Natural killer cell treated with Interleukin-12 subunit alpha and Interleukin-12 subunit beta and Interleukin-15 and Interleukin-18, amount 100 ng/mL, for 72 hours (primary cell): Measurements from ENCODE around the gene BEGAIN. TPM values are rescaled to one million over a fixed set of nuclear protein-coding genes. Genes with fewer than 3 reads are reported as not detected.

Experiments
- ATAC-seq, 2 donors: fragments of 150-1000 bp; cut with Tn5 transposase in 1 of 2; sonication (Bioruptor Pico), chemical (Tn5 transposase) in 1 of 2; 2 replicates each; pipeline ENCODE4 v1.10.0; 2021
- DNase-seq: peaks from one replicate; pipeline ENCODE4 v3.0.0; 2022; ENCODE audit warnings: low spot score
- H3K27ac Mint-ChIP-seq, 2 donors: 1 replicate in 1 of 2; 2 replicates in 1 of 2; pipeline ENCODE4 v1.8.0; 2022; ENCODE audit warnings: mixed read lengths in 2 of 2, mild to moderate bottlenecking in 1 of 2, moderate library complexity in 1 of 2
- H3K27me3 Mint-ChIP-seq, 2 donors: 1 replicate in 1 of 2; 2 replicates in 1 of 2; pipeline ENCODE4 v1.8.0; 2022; ENCODE audit warnings: mixed read lengths in 2 of 2
- H3K36me3 Mint-ChIP-seq: one replicate; pipeline ENCODE4 v1.8.0; 2022; ENCODE audit warnings: mixed read lengths
- H3K4me1 Mint-ChIP-seq, 2 donors: 1 replicate in 1 of 2; 2 replicates in 1 of 2; pipeline ENCODE4 v1.8.0; 2022; ENCODE audit warnings: low read depth in 2 of 2, mixed read lengths in 2 of 2, mild to moderate bottlenecking in 1 of 2
- H3K4me3 Mint-ChIP-seq: one replicate; pipeline ENCODE4 v1.8.0; 2022; ENCODE audit warnings: mixed read lengths
- H3K9me3 Mint-ChIP-seq: 2 replicates; pipeline ENCODE4 v1.8.0; 2022; ENCODE audit warnings: mixed read lengths
- total RNA-seq, 2 donors: library from RNA; stranded (reverse); gene quantifications; one replicate each; pipeline ENCODE4 v1.2.3, GENCODE V29; 2022

BEGAIN gene
- not detected for total RNA-seq

GRCh38 chr14:100587086-100587762 lies at the start of gene BEGAIN:
TSS of gene BEGAIN (minus strand) at chr14:100587417. CDS start at chr14:100587290, 127 bp downstream.
- DNase-seq (peak; percentile 60), ATAC-seq (peak; percentile 28 to 64)
- Mint-ChIP-seq H3K4me1 (no peaks in the 10 kb centered on the region), H3K4me3 (peak within 1 kb of the TSS; percentile 34), H3K27me3 (peaks cover 20 to 32% of the 10 kb centered on the region in 2 donors), H3K9me3 (no peaks in the 10 kb centered on the region), H3K27ac (no peak within 1 kb of the TSS), H3K36me3 (no peaks in the 10 kb centered on the region)

DNA sequence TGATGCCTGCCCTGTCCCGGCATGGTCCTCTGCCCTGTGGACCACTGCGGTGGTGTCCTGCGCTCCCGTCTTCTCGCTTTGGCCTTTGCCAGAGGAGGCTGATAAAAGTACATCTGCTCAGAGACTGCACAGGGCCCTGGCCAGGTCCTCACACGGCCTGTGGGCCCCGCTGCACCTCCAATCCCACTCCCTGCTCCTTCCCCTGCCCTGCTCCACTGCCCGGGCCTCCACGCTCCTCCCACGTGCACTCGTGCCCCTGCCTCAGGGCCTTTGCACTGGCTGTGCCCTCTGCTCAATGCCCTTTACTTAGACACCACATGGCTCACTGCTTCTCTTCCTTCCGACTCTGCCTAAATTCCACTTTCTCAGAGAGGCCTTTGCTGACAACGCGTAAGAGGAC lies 49.3 kb upstream of the BEGAIN start:
- no peak for DNase-seq
- H3K27me3 Mint-ChIP-seq: peaks cover 28 to 39% of the 10 kb centered on the region in 2 donors

GRCh38 chr14:100634026-100634425 lies 46.8 kb upstream of the BEGAIN start:
- no peaks in the 10 kb centered on the region for H3K36me3 Mint-ChIP-seq
- DNase-seq: no peak
- no peaks in the 10 kb centered on the region for H3K9me3 Mint-ChIP-seq
- H3K27ac Mint-ChIP-seq: no peak overlapping the region
- peaks cover 3 to 8% of the 10 kb centered on the region in 2 donors for H3K4me1 Mint-ChIP-seq
- peaks cover 21 to 36% of the 10 kb centered on the region in 2 donors for H3K27me3 Mint-ChIP-seq
- no peak overlapping the region for H3K4me3 Mint-ChIP-seq
- ATAC-seq: no peak

More for the DNA sequence above, 49.3 kb upstream of the BEGAIN start:
- H3K4me3 Mint-ChIP-seq: no peak overlapping the region
- H3K27ac Mint-ChIP-seq: peak overlapping the region in 1 of 2 donors; percentile 4
- H3K9me3 Mint-ChIP-seq: no peaks in the 10 kb centered on the region
- peaks cover 22 to 26% of the 10 kb centered on the region in 2 donors for H3K4me1 Mint-ChIP-seq
- no peaks in the 10 kb centered on the region for H3K36me3 Mint-ChIP-seq
- ATAC-seq: no peak

GRCh38 chr14:100633406-100633805 lies 46.2 kb upstream of the BEGAIN start:
- DNase-seq (no peak), ATAC-seq (peak in 1 of 2 donors; percentile 32)
- H3K36me3 Mint-ChIP-seq: no peaks in the 10 kb centered on the region
- H3K27ac Mint-ChIP-seq: no peak overlapping the region
- H3K4me3 Mint-ChIP-seq: no peak overlapping the region
- H3K9me3 Mint-ChIP-seq: no peaks in the 10 kb centered on the region
- H3K27me3 Mint-ChIP-seq: peaks cover 21 to 36% of the 10 kb centered on the region in 2 donors
- H3K4me1 Mint-ChIP-seq: peaks cover 0 to 5% of the 10 kb centered on the region in 2 donors

- ATAC-seq (no peak), DNase-seq (no peak)
- Mint-ChIP-seq H3K4me1 (peaks cover 3% of the 10 kb centered on the region in 2 donors), H3K4me3 (no peak overlapping the region), H3K36me3 (peaks cover 8% of the 10 kb centered on the region), H3K27ac (no peak overlapping the region), H3K27me3 (peaks cover 30 to 42% of the 10 kb centered on the region in 2 donors), H3K9me3 (no peaks in the 10 kb centered on the region)
Observed at GRCh38 chr14:100629696-100630095, 42.5 kb upstream of the BEGAIN start.

GRCh38 chr14:100629098-100629497 lies 41.9 kb upstream of the BEGAIN start:
- DNase-seq (no peak), ATAC-seq (no peak)
- no peak overlapping the region for H3K27ac Mint-ChIP-seq
- no peaks in the 10 kb centered on the region for H3K9me3 Mint-ChIP-seq
- H3K27me3 Mint-ChIP-seq: peaks cover 33 to 44% of the 10 kb centered on the region in 2 donors
- peaks cover 6% of the 10 kb centered on the region in 2 donors for H3K4me1 Mint-ChIP-seq
- peaks cover 11% of the 10 kb centered on the region for H3K36me3 Mint-ChIP-seq
- no peak overlapping the region for H3K4me3 Mint-ChIP-seq

DNA sequence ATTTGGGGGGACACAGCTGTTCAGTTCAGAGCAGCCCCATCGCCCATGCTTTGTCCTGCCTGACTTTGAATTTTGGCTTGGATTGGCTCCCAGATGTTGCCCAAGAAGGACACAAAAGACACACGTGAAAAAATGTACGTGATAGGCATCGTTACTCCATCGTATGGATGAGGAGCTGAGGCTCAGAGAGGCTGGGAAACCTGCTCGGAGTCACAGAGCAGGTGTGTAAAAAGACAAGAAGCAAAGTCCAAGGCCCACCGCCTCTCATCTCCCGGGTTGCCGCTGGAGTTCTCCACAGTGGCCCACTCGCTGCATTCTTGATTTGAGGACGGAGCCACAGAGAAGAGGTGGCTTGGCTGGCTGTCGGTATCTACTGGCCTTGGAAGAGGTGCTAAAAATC lies 41.0 kb upstream of the BEGAIN start:
- Mint-ChIP-seq H3K4me1 (peaks cover 6% of the 10 kb centered on the region in 2 donors), H3K36me3 (peaks cover 11% of the 10 kb centered on the region), H3K27me3 (peaks cover 33 to 36% of the 10 kb centered on the region in 2 donors)

GRCh38 chr14:100626614-100627013 lies 39.4 kb upstream of the BEGAIN start:
- Mint-ChIP-seq H3K36me3 (peaks cover 11% of the 10 kb centered on the region), H3K4me1 (peaks cover 4 to 6% of the 10 kb centered on the region in 2 donors), H3K27ac (no peak overlapping the region), H3K9me3 (no peaks in the 10 kb centered on the region), H3K27me3 (peaks cover 36% of the 10 kb centered on the region in 2 donors), H3K4me3 (no peak overlapping the region)
- DNase-seq (no peak), ATAC-seq (no peak)

More for the DNA sequence above, 41.0 kb upstream of the BEGAIN start:
- H3K4me3 Mint-ChIP-seq: no peak overlapping the region
- DNase-seq: no peak
- no peak overlapping the region for H3K27ac Mint-ChIP-seq
- no peaks in the 10 kb centered on the region for H3K9me3 Mint-ChIP-seq
- ATAC-seq: no peak

DNA sequence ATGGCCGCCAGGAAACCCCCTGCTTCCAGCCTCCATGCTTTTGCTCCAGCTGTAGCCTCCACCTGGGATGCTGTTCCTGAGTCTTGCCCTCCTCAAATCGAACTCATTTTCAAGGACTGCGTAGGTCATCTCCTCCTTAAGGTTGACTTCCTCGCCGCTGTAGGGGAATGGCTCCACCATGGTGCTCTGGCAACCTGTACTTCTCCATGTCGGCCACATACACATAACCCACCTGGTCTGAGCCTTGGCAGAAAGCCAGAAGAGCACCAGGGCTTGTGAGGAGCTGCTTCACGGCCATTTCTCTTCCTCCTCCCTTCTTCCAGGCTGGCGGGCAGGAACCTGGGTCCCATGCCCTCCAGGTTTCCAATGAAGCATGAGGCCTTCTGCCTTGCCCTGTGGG lies 36.7 kb upstream of the BEGAIN start:
- Mint-ChIP-seq H3K27ac (no peak overlapping the region), H3K36me3 (peaks cover 11% of the 10 kb centered on the region), H3K27me3 (peaks cover 42 to 52% of the 10 kb centered on the region in 2 donors), H3K9me3 (no peaks in the 10 kb centered on the region), H3K4me1 (peaks cover 6% of the 10 kb centered on the region in 2 donors), H3K4me3 (no peak overlapping the region)
- DNase-seq: peak; percentile 32
- no peak for ATAC-seq

DNA sequence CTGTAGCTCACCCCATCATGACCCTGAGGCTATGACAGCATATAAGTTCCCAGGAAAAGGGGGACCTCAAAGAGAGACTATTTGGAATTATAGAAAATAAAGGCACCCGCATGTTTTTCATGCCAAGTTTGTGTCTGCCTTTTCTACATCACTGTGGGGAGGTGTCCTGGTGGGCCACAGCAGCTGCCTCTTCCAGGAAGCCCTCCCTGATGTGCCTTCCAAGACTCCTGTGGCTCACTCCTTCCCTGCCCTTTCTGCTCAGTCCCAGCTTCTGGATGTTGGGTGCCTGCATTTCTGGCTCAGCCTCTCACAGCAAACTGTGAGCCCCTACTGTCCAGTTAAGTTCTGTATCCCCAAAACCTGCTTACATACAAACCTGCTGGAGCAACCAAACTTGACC lies 36.3 kb upstream of the BEGAIN start:
- DNase-seq: peak; percentile 31
- Mint-ChIP-seq H3K36me3 (peaks cover 11% of the 10 kb centered on the region), H3K27me3 (peaks cover 42 to 52% of the 10 kb centered on the region in 2 donors), H3K9me3 (no peaks in the 10 kb centered on the region), H3K4me3 (no peak overlapping the region), H3K27ac (no peak overlapping the region), H3K4me1 (peaks cover 8 to 10% of the 10 kb centered on the region in 2 donors)
- ATAC-seq: no peak

DNA sequence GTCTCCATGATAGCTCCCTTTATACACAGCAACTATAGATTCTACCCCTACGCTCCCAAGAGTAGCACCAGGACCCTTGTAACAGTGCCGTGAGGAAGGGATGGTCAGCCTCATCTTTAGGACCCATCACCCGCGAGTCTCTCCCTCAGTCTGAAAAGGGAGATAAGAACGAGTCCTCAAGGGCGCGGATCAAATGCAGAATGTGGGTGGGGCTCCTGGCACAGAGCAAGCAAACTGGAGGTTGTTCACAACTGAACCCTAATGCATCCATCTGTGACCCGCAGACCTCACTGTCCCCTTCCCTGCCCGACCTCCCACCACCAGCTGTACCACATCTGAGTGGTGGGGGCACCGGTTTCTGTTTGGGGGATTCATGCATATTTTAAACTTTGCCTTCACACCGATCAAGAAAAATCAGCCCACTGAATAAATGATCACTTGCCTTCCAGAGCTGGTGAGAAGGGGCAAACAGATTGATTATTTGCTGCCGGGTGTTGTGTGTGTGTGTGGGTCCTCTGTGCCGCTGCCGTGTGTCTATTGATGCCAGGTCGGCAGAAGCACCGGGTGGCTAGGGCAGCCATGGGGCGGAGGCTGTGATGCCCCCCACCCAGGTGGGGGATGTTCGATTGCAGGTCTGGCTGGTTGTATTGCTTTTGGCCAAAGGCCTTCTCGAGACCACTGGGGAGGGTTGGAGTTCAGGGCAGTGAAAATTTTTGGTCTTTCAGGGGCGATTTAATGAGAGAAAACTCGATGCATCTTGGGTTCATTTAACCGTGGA lies 35.7 kb upstream of the BEGAIN start:
- peak; percentile 48 for DNase-seq
- Mint-ChIP-seq H3K4me1 (peaks cover 12 to 14% of the 10 kb centered on the region in 2 donors), H3K4me3 (no peak overlapping the region), H3K27me3 (peaks cover 37 to 47% of the 10 kb centered on the region in 2 donors), H3K27ac (no peak overlapping the region), H3K36me3 (peaks cover 11% of the 10 kb centered on the region), H3K9me3 (no peaks in the 10 kb centered on the region)
- peak in 1 of 2 donors; percentile 21 for ATAC-seq

DNA sequence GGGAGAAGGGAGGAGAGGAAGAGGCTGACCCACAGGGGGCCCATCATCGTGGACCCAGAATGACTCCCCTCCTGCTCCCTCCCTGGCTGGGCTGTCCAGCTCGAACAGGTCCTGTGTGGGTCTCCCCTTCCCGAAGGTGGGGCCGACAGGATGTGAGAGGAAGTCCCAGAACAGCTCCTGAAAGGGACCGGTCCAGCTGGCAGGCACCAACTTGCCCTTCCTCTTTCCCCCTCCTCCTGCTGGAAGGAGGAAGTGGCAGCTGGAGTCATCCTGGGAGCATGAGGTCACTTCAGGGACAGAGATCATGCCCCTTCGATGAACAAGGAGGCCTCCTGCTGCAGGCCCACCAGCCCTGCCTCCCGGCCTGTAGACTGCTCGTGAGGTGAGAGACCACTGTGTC lies 35.0 kb upstream of the BEGAIN start:
- ATAC-seq: no peak
- no peaks in the 10 kb centered on the region for H3K9me3 Mint-ChIP-seq
- peaks cover 11% of the 10 kb centered on the region for H3K36me3 Mint-ChIP-seq
- peak; percentile 39 for DNase-seq
- peaks cover 35 to 44% of the 10 kb centered on the region in 2 donors for H3K27me3 Mint-ChIP-seq
- H3K27ac Mint-ChIP-seq: no peak overlapping the region
- H3K4me3 Mint-ChIP-seq: no peak overlapping the region
- H3K4me1 Mint-ChIP-seq: peaks cover 17% of the 10 kb centered on the region in 2 donors

DNA sequence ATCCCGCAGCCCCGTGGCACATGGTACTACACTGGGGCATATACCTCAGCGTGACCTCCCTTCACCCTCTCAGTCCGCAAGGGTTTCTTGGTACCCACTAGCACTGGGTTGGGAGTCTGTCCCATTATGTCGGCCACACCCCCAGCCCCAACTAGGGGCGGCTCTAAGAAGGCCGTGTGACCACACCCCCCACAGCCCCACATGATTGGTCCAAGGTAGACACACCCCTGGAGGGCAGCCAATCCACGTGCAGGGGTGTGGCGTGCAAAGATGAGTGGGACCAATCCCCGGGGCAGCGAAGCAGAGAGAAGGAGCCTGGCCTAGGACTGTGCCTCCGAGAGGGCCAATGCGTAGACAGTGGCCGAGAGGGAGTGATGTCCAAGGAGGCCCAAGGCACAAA lies 34.6 kb upstream of the BEGAIN start:
- DNase-seq (peak; percentile 25), ATAC-seq (no peak)
- Mint-ChIP-seq H3K4me1 (peaks cover 20% of the 10 kb centered on the region in 2 donors), H3K9me3 (no peaks in the 10 kb centered on the region), H3K36me3 (peaks cover 11% of the 10 kb centered on the region), H3K4me3 (no peak overlapping the region), H3K27me3 (peaks cover 35 to 44% of the 10 kb centered on the region in 2 donors), H3K27ac (no peak overlapping the region)
